Anterior cingulate cortex (tissue), 58 donors: ENCODE measurements around the gene ARF1.

Experiments
- DNase-seq, 58 donors: peaks; one replicate each; lab custom pipeline; 2025; lab: John Stamatoyannopoulos, UW

The ARF1 gene

DNA sequence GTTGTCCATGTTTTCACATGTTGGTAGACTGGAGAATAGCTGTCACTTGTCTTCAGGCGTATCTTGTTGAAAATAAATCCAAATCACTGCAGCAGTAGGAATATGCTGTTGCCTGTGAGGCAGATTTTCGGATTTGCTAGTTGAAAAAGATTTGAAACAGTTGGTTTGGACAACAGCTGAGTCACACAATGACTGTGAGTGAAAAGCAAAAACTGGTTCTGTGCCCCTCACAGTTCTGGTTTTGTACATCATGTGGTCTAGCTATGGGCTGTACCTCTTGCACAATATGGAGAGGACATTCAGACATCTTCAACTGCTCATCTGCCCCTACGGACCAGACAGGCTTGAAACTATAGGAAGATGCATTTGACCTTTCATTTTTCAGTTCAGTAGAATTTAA lies 1.8 kb downstream of the ARF1 start:
- no peak for DNase-seq

DNA sequence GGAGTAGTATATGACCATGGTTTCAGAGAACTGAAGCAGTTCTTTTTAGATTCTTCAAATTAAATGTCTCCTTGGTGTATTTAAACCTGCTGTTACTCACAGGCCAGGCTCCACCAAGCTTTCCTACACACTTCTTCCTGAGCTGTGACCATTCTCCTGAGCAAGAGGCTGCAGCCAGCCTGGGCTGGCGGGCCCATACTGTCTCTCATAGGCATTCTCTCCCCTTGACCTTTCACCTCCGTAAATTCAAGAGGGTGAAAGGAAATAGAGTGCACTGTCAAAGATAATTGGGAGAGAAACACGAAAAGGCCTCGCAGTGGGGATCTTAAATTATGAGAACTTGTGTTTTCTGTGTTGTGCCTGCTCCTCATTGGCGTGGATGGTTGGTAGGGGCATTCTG lies 2.3 kb downstream of the ARF1 start:
- no peak for DNase-seq

DNA sequence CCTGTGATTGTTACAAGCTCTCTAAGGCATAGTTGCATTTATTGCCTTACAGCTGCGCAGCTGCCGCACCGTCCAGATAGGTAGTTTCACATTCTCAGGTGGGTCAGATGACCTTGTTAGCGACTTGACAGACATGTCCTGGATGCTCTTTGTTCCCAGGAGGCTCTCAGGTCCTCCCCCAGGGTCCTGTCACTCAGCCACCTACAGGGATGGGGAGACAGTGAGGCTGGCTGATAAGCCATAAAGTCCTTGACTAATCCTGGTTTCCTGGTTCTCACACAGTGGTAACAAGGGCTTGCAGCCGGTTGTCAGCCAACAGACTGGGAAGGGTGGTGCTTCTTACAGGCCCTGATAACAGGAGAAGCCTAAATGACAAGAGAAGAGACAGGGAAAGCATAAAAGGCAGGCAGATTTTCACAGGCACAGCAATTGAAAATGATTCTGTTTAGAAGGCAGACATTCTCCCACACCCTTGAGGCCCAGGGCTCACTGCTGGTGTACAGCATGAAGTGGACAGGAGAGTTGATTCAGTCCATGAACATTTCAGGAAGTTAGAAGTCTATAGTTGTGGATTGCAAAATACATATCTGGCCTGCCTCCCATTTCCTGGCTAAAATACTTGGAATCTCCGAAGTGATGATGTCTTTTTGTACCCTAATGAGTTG lies 2.9 kb downstream of the ARF1 start:
- no peak for DNase-seq

DNA sequence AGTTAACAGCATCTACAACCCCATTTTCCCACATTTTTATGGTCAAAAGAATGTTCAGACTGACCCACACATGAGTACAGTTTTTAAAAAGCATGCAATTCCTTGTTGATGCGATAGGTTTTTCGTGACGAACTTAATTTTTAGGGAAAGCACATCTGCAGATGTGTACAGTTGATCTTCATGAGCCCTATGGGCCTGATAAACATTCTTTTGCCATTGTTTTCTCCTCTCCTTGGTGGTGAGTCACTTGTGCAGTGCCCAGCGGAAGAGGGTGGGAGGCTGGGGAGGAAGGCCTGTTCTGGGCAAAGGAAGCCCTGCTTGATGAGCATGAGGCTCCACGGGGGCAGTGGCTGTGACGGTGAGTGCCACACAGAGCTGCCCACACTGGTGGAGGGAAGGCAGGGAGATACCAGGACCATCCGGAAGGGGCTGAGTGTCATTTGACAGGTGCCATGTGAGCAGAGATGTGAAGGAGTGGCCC lies 5.3 kb downstream of the ARF1 start:
- peak in 5 of 58 donors; percentile 16 to 43 (median 26) for DNase-seq

DNA sequence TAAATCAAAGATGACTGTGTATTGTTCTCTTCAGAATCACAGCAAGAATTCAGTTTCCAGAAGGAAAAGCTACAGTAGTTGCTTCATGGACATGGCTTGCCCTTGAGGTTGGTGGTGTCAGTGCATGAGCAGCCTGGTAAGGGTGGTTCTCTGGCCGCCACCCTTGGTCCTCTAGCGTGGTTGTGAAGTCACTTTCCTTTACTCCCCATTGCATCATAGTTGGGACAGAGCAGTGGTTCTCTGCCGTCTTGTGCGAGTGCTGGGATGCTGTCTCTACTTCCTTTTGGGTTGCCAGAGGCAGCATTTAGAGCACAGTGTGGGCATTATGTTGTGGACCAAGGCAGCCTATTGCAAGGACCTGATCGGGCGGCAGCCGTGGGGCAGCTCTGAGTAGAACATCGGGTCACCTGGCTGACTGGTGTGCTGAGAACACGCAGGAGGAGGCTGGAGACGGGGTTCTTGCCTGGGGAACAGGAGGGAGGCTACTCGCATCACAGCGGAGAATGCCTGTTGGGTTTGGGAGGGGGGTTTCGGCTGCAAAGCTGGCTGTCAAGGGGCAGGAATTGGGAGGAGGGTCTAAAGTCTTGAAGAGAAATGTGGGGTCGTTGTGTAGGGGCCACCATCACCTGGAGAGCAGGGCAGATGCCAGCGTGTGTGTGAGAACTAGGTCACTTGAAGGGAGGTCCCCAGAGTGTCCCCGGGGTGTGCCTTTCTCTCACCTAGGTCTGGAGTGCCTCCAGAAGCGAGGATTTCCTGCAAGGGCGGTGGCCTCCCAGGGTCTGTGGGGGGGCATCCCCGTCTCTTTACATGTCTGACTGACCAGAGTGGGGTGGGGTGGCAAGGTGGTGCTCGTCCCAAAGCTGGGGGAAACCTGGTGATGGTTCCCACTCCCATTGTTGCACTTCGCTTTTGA lies 6.3 kb downstream of the ARF1 start:
- DNase-seq, result no peak

DNA sequence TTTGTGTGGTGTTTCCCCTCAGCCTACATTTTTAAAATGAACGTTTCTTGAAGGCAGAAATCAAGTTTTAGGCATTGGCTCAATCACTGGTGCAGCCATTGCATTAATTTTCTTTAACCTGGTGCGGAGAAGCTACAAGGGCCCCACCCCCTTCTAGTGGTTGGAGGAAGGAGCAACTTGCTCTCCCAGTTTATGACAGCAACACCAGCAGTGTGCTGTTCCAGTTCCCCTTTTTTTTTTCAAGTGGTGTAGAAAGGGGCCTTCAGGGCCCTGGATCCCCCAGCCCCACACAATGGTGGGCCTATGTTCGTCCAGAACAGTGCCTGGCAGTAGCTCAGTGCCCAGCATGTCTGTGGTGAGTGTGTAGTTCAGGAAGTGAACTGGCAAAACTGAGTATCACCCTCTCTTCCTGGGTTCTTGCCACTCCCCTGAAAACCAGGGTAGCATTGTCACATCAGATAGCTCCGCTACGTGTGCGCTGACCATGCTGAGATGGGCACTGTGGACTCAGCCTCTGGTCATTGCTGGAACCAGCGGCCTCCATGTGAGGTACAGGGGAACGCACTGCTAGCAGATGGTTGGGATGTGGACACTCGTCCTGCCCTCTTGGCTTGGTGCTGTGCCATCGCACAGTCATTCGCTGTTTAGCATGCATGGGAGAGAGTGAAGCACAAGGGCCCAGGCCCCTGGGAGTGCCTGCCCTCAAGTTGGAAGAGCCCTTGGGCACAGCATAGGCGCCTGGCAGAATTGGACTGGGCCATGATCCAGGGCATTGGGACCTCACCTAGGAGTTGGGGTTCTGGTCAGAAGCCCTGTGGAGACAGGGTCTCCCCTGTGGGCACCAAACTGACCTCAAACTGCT lies 7.2 kb downstream of the ARF1 start:
- DNase-seq, result peak in 2 of 58 donors; percentile 27 to 37

DNA sequence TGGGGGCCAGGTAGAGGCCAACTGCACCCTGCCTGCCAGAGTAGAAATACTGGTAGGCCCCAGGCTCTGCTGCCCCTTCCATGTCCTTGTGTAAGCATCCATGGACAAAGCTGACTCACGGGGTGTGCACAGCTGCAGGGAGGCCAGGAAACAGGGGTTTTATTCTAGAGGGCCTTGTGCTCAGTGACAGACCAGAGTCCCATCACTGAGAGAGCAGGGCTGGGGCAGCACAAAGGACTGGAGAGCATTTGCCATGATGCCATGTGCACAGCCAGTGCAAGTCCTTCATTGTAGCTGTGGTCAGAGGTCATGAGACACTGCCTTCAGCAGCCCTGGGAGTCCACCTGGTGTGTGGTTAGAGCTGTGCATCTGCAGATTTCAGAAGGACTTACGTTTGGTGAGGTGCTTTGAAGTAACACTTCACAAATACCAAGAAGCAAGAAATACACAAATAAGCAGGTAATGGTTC lies 8.1 kb downstream of the ARF1 start:
- peak in 5 of 58 donors; percentile 23 to 58 (median 36) for DNase-seq

DNA sequence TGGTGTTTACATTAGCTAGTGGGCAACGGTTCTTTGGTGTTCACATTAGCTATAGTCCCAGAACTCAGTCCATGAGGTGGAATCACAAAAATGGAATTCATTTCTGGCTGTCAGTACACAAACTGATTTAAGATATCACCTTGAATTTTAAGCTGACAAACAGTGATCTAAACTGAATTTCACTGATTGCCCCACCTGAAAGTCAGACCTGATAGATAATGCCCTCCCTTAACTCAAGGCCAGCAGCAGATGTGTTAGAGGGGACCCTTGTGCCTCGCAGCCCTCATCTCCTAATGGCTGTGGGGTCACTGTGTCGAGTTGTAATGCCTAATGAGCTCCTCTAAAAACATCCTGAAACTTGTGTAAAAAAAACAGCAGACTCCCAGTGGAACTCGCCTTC lies 8.6 kb downstream of the ARF1 start:
- DNase-seq, result no peak

DNA sequence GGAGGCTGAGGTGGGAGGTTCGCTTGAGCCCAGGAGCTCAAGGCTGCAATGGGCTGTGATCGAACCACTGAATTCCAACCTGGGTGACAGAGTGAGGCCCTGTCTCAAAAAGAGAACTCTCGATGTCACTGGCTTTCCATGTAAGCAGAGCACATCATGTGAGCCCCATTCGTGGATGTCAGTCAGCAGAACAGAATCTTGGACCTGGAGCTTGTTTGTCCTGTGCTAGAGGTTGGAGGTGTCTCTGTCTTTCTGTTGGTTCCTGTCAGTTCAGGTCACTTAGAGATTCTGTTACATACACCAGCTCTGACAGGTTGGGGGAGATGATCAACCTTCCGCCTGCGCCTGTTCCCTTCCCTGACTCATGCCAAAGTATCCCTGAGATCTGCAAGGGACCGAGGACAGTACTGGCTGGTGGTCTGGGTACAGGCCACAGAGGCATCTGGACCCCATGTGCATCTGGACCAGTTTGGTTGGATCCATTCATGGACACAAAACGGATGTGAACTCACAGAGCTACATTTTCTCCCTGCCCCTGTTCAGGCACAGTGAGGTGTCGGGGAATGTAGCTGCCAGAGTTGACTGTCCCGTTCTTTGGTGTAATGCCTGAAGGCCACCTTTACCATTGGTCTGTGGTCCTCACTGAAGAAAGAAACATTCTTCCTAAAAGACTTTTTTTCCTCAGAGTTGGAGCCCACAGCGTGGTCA lies 10.0 kb downstream of the ARF1 start:
- no peak for DNase-seq

DNA sequence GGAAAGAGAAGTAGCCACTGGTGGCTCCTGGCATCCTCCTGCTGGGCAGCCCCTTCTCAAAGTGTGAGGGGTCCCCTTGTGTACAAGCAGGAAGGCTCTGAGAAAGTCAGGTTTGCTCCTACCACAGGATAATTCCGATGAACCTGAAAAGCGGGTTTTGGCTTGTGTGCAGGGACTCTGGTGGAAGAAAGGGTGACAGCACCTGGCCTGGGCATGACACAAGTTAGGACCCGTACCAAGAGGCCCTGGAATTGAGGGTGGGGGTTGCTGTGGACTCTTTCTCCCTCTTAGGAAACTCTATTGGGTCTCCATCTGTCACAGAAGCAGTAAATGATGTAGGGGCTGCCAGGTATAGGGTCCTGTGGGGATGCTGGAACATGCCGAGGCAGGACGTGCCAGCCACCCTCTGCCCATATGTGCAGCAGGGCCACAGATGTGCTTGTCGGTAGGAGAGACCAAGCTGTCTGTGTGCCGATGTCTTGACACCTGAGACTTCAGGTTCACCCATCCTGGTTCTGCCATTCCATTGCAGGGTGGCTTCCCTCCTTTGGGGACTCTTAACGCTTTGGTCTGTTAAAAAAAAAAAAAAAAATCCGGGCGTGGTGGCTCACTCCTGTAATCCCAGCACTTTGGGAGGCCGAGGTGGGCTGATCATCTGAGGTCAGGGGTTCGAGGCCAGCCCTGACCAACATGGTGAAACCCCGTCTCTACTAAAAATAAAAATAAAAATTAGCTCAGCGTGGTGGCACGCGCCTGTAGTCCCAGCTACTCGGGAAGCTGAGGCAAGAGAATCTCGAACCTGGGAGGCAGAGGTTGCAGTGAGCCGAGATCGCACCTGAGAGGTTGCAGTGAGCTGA lies 10.8 kb downstream of the ARF1 start:
- DNase-seq, result no peak

DNA sequence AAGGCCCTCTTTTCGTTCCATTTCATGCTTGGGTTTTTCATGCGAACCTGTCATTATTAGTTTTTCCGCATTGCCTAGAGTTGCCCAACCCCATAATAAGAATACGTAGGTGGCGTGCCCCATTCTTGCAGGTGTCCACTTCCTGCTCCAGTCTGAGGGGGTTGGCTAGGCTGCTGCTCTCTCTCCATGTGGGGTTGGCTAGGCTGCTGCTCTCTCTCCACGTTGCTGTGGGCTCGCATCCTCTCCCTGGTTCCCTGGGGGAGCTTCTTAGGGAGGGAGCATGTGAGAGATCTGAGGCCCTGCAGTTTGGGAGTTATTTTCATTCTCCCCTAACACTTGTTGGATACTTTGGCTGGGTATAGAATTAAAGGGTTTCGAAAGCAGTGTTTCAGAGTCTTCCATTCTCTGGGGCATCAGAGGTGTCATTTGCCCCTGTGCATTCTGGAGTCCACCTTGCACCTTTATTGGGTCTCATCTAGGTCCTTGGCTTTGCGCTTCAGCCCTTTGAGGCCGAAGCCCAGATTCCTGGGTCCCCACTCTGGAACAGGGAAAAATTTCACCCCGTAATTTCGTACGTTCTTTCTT lies 12.0 kb downstream of the ARF1 start:
- DNase-seq, result no peak

DNA sequence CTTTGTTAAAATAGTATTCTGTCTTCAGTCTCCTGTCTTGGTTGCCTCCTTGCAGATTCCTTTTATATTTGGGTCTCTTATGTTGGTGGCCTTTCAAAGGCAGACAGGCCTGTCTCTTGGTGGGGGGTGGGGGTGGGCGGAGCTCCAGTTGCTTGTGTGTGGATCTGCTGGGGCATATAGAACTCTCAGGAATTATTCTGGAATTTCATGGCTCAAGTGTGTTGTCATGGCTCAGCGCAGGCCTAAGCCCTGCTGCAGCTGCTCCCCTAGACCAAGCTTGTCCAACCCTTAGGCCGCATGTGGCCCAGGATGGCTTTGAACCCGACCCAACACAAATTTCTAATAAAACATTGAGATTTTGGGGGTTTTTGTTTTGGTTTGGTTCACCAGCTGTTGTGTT lies 12.7 kb downstream of the ARF1 start:
- DNase-seq, result no peak

DNA sequence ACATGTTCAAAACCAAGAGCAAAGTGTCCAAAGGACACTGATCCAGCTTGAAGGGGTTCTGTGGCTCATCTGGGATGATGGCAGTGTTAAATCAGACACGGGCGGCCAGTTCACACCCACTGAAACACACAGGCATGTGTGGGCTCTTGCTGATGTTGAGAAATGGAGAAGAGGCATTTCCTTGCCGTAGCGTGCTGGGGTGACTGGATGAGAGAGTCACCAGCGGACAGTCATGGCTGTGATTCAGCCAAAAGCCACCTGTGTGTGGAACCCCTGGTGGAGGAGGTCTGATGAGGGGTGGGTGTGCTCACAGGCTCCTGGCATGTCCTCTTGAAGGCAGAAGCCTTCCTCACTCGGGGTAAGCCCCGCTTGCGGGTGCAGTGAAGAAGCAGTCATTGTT lies 13.4 kb downstream of the ARF1 start:
- DNase-seq, result no peak

DNA sequence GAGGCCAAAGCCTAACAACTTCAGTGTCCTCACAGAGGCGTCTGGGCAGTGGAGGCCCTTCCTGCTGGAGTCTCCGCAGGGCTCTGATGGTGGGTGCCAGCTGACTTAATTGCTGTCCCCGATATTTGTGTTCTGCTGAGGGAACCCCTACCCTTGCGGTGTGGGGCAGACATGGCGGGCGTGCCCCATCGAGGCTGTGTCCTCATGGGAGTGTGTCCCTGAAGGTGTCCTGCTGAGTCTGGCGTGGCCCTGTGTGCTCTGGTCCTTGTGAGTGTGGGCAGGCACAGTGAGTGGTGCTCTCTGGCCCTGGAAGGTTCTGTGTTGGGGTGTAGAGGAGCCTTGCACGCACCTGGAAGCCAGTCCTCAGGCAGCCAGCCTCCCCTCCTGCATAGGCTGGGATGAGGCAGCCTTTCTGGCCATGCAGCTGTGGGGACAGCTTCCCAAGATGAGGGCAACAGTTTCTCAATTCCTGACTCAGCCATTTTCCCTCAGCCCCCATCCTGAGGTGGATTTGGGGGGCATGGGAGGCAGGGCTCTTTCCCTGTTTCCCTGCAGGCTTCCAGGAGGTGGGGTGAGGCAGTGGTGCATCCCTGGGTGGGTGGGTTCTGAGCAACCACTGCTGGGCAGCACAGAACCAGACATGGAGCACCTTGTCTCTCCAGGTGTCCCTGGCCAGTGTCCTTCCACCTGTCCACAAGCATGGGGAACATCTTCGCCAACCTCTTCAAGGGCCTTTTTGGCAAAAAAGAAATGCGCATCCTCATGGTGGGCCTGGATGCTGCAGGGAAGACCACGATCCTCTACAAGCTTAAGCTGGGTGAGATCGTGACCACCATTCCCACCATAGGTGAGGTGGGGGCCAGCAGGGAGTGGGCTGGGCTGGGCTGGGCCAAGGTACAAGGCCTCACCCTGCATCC lies 14.2 kb downstream of the ARF1 start:
- DNase-seq, result no peak

DNA sequence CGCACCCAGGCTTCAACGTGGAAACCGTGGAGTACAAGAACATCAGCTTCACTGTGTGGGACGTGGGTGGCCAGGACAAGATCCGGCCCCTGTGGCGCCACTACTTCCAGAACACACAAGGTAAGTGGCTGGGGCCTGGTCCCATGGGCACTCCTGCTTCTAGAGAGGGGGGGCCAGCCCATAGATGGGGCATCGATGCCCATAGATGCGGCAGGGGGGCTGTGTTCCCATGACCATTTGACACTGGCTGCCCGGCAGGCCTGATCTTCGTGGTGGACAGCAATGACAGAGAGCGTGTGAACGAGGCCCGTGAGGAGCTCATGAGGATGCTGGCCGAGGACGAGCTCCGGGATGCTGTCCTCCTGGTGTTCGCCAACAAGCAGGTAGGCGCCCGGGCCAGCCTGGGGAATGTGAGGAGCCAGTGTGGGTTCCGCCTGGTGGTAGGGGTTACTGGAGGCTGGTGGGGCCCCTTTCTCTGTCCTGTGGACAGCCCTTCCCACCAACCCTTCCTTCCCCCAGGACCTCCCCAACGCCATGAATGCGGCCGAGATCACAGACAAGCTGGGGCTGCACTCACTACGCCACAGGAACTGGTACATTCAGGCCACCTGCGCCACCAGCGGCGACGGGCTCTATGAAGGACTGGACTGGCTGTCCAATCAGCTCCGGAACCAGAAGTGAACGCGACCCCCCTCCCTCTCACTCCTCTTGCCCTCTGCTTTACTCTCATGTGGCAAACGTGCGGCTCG lies 15.0 kb downstream of the ARF1 start:
- no peak for DNase-seq

DNA sequence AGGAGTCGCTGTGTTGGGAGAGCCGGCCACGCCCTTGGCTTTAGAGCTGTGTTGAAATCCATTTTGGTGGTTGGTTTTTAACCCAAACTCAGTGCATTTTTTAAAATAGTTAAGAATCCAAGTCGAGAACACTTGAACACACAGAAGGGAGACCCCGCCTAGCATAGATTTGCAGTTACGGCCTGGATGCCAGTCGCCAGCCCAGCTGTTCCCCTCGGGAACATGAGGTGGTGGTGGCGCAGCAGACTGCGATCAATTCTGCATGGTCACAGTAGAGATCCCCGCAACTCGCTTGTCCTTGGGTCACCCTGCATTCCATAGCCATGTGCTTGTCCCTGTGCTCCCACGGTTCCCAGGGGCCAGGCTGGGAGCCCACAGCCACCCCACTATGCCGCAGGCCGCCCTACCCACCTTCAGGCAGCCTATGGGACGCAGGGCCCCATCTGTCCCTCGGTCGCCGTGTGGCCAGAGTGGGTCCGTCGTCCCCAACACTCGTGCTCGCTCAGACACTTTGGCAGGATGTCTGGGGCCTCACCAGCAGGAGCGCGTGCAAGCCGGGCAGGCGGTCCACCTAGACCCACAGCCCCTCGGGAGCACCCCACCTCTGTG lies 15.9 kb downstream of the ARF1 start:
- no peak for DNase-seq
